B cell (primary cell): ENCODE data around the gene GRID2. TPM values are rescaled to one million over a fixed set of nuclear protein-coding genes. Genes with fewer than 3 reads are reported as not detected.

Experiments
- ATAC-seq: fragments of 200-7000 bp; cut with Tn5 transposase; one replicate; pipeline ENCODE4 v1.10.0; 2021; ENCODE audit warnings: low read depth, mild to moderate bottlenecking, moderate number of reproducible peaks, moderate library complexity
- CTCF ChIA-PET: fragments of 350-600 bp; sonication (Branson Sonifier 250); formaldehyde crosslinking; loops from one replicate; lab custom pipeline; 2021; ENCODE audit warnings: antibody characterized with exemption, inconsistent platforms; lab: Charles Lee
- POLR2A ChIA-PET: fragments of 350-600 bp; sonication (Branson Sonifier 250); formaldehyde crosslinking; loops from one replicate; lab custom pipeline; 2021; ENCODE audit warnings: antibody characterized with exemption; lab: Charles Lee
- DNase-seq: peaks from one replicate; pipeline ENCODE4 v3.0.0; 2013
- H2AFZ ChIP-seq: 2 replicates; pipeline ENCODE4 v1.6.1; 2012; ENCODE audit warnings: mild to moderate bottlenecking, low read depth, low read length; ENCODE audit not compliant: insufficient read depth, poor library complexity, severe bottlenecking
- H3K27ac ChIP-seq, 2 donors: 1 replicate in 1 of 2; 2 replicates in 1 of 2; pipeline ENCODE4 v1.5.1; 2012 to 2013; ENCODE audit warnings: low read length in 2 of 2, mild to moderate bottlenecking in 2 of 2, moderate library complexity in 1 of 2
- H3K27me3 ChIP-seq, 4 experiments: fragments of 200-600 bp in 1 of 4; sonication (generic) in 1 of 4; replicated peaks in 1 of 4; 1 replicate in 2 of 4; 2 replicates in 2 of 4; pipeline versions ENCODE4 v1.6.1 to v1.7.0; 2013 to 2016; ENCODE audit warnings: low read length in 3 of 4, mild to moderate bottlenecking in 2 of 4, mixed read lengths in 1 of 4, moderate library complexity in 1 of 4; ENCODE audit not compliant: insufficient read depth in 4 of 4, control insufficient read depth in 3 of 4; ENCODE audit errors: control extremely low read depth in 1 of 4
- H3K36me3 ChIP-seq, 2 experiments: replicated peaks in 1 of 2; 1 replicate in 1 of 2; 2 replicates in 1 of 2; pipeline versions ENCODE4 v1.6.1 to v1.7.1; 2013; ENCODE audit warnings: low read length in 1 of 2; ENCODE audit not compliant: insufficient read depth in 2 of 2, control insufficient read depth in 1 of 2; ENCODE audit errors: control extremely low read depth in 1 of 2, extremely low read depth in 1 of 2
- H3K4me1 ChIP-seq, 2 donors: fragments of 200-600 bp in 1 of 2; sonication (generic) in 1 of 2; 1 replicate in 1 of 2; 2 replicates in 1 of 2; pipeline versions ENCODE4 v1.5.1 to v1.6.1; 2013 to 2017; ENCODE audit warnings: low read length in 2 of 2; ENCODE audit not compliant: control insufficient read depth in 2 of 2, insufficient read depth in 2 of 2
- H3K4me2 ChIP-seq: replicated peaks from 2 replicates; pipeline ENCODE3; 2012; ENCODE audit warnings: mild to moderate bottlenecking, low read depth, low read length; ENCODE audit not compliant: poor library complexity, severe bottlenecking
- H3K4me3 ChIP-seq, 5 experiments: fragments of 200-600 bp in 1 of 5; sonication (generic) in 1 of 5; 1 replicate in 3 of 5; 2 replicates in 2 of 5; pipeline versions ENCODE4 v1.5.1 to v1.7.0; 2011 to 2016; ENCODE audit warnings: low read length in 4 of 5, mild to moderate bottlenecking in 4 of 5, low read depth in 2 of 5, control low read depth in 1 of 5, moderate library complexity in 1 of 5; ENCODE audit not compliant: insufficient read depth in 1 of 5; ENCODE audit errors: control extremely low read depth in 1 of 5, extremely low read depth in 1 of 5
- H3K79me2 ChIP-seq: fragments of 200-600 bp; sonication (generic); one replicate; pipeline ENCODE4 v1.6.0; 2016; ENCODE audit warnings: low read length; ENCODE audit not compliant: control insufficient read depth, insufficient read depth
- H3K9ac ChIP-seq: fragments of 200-600 bp; sonication (generic); 2 replicates; pipeline ENCODE4 v1.6.1; 2017; ENCODE audit warnings: mild to moderate bottlenecking, low read length, moderate library complexity
- H3K9me3 ChIP-seq, 3 donors: one replicate each; pipeline versions ENCODE4 v1.6.1 to v1.7.1; 2013; ENCODE audit warnings: low read length in 2 of 3; ENCODE audit not compliant: control insufficient read depth in 2 of 3, insufficient read depth in 1 of 3; ENCODE audit errors: control extremely low read depth in 1 of 3
- H4K20me1 ChIP-seq: 2 replicates; pipeline ENCODE4 v1.6.0; 2012; ENCODE audit warnings: mild to moderate bottlenecking, low read length; ENCODE audit not compliant: insufficient read depth, control insufficient read depth, poor library complexity, severe bottlenecking
- H3K27ac Mint-ChIP-seq: one replicate; pipeline ENCODE4 v1.8.0; 2021; ENCODE audit warnings: mixed read lengths
- H3K27me3 Mint-ChIP-seq: one replicate; pipeline ENCODE4 v1.8.0; 2021; ENCODE audit warnings: mixed read lengths
- H3K4me1 Mint-ChIP-seq: one replicate; pipeline ENCODE4 v1.8.0; 2021; ENCODE audit warnings: mixed read lengths
- H3K4me3 Mint-ChIP-seq: one replicate; pipeline ENCODE4 v1.8.0; 2021; ENCODE audit warnings: mixed read lengths
- H3K9me3 Mint-ChIP-seq: one replicate; pipeline ENCODE4 v1.8.0; 2022; ENCODE audit warnings: mixed read lengths; ENCODE audit not compliant: insufficient read depth
- CTCF ChIP-seq: fragments of 200-600 bp; IDR thresholded peaks from one replicate; pipeline ENCODE4 v1.8.0; 2022; ENCODE audit warnings: antibody characterized with exemption, mild to moderate bottlenecking
- EZH2 ChIP-seq: IDR thresholded peaks from 2 replicates; pipeline ENCODE4 v1.6.1; 2012; ENCODE audit warnings: borderline replicate concordance, low read depth, mild to moderate bottlenecking, moderate library complexity, low read length; ENCODE audit not compliant: insufficient read depth, poor library complexity, severe bottlenecking
- WGBS: methylation state at CpG from one replicate; pipeline ENCODE4 v1.1.5; 2013; ENCODE audit warnings: missing lambda C conversion rate; ENCODE audit not compliant: insufficient coverage; 5-methylcytosine and 5-hydroxymethylcytosine counted together
- intact Hi-C: fragments of 100-400 bp; cut with micrococcal nuclease; formaldehyde crosslinking; loops from one replicate; pipeline ENCODE4 v1.10.0; 2022
- polyA plus RNA-seq: library from polyadenylated mRNA; depleted of rRNA; stranded (reverse); fragments of >200 nt; gene quantifications from 2 replicates; pipeline ENCODE4 v1.2.3, GENCODE V29; 2012
- total RNA-seq, 2 donors: library from RNA; stranded (reverse); fragments of 120-200 nt in 1 of 2; gene quantifications; 1 replicate in 1 of 2; 2 replicates in 1 of 2; pipeline versions ENCODE4 v1.2.3 to v1.2.4, GENCODE V29; 2013 to 2022

The GRID2 gene
- total and polyA plus RNA-seq, 2 donors (not counting 1 experiment from before 2014, with no cell fraction given) = not detected

GRCh38 chr4:93698686-93699085 lies 1394.9 kb downstream of the GRID2 start:
- H3K27ac Mint-ChIP-seq = no peak overlapping the region
- H3K4me3 ChIP-seq = no peak overlapping the region
- H3K4me2 ChIP-seq = no peak overlapping the region
- no peaks in the 10 kb centered on the region for H3K4me1 ChIP-seq
- H3K79me2 ChIP-seq = no peaks in the 10 kb centered on the region
- H3K27me3 ChIP-seq = no peaks in the 10 kb centered on the region
- no peaks in the 10 kb centered on the region for H3K9me3 Mint-ChIP-seq
- ChIA-PET CTCF (no interaction called here), POLR2A (no interaction called here)
- no peak overlapping the region for H3K27ac ChIP-seq
- intact Hi-C loops = no loop called here
- H4K20me1 ChIP-seq = no peaks in the 10 kb centered on the region
- H3K9ac ChIP-seq = no peak overlapping the region
- H3K4me1 Mint-ChIP-seq = no peaks in the 10 kb centered on the region
- ATAC-seq (no peak), DNase-seq (no peak)
- H3K9me3 ChIP-seq = no peaks in the 10 kb centered on the region
- H3K4me3 Mint-ChIP-seq = no peak overlapping the region
- H3K27me3 Mint-ChIP-seq = no peaks in the 10 kb centered on the region
- no peaks in the 10 kb centered on the region for H3K36me3 ChIP-seq
- TF ChIP-seq CTCF (no peak), EZH2 (no peak)
- no CpG with 5 or more reads among the region's 1 CpG for WGBS
- no peak overlapping the region for H2AFZ ChIP-seq

GRCh38 chr4:93700571-93700970 lies 1396.8 kb downstream of the GRID2 start:
- ChIA-PET CTCF (no interaction called here), POLR2A (no interaction called here)
- Histone ChIP-seq H3K4me1 (no peaks in the 10 kb centered on the region), H3K27me3 (no peaks in the 10 kb centered on the region), H3K79me2 (no peaks in the 10 kb centered on the region), H4K20me1 (no peaks in the 10 kb centered on the region), H2AFZ (no peak overlapping the region), H3K9me3 (no peaks in the 10 kb centered on the region), H3K9ac (no peak overlapping the region), H3K4me2 (no peak overlapping the region), H3K4me3 (no peak overlapping the region), H3K27ac (no peak overlapping the region), H3K36me3 (no peaks in the 10 kb centered on the region)
- Mint-ChIP-seq H3K4me1 (no peaks in the 10 kb centered on the region), H3K27me3 (no peaks in the 10 kb centered on the region), H3K4me3 (no peak overlapping the region), H3K9me3 (peaks cover under 1% of the 10 kb centered on the region), H3K27ac (no peak overlapping the region)
- TF ChIP-seq EZH2 = no peak
- TF ChIP-seq CTCF = no peak
- intact Hi-C loops = no loop called here
- WGBS = no CpG with 5 or more reads among the region's 1 CpG
- DNase-seq = no peak
- no peak for ATAC-seq
